Nephron (organoid): ENCODE measurements around the gene TP53BP1.

Experiments used
- H3K27ac Mint-ChIP-seq, 3 experiments: 2 replicates each; pipeline ENCODE4 v1.8.0; 2020; ENCODE audit warnings: mixed read lengths in 3 of 3, mild to moderate bottlenecking in 2 of 3, moderate library complexity in 1 of 3
- H3K27me3 Mint-ChIP-seq: 2 replicates; pipeline ENCODE4 v1.8.0; 2021; ENCODE audit warnings: low read depth, mild to moderate bottlenecking, moderate library complexity, mixed read lengths
- H3K36me3 Mint-ChIP-seq: 2 replicates; pipeline ENCODE4 v1.8.0; 2020; ENCODE audit warnings: low read depth, mixed read lengths
- H3K4me1 Mint-ChIP-seq: 2 replicates; pipeline ENCODE4 v1.8.0; 2020; ENCODE audit warnings: mixed read lengths
- H3K4me3 Mint-ChIP-seq, 3 experiments: 2 replicates each; pipeline ENCODE4 v1.8.0; 2020; ENCODE audit warnings: mild to moderate bottlenecking in 3 of 3, mixed read lengths in 3 of 3, moderate library complexity in 2 of 3
- H3K9me3 Mint-ChIP-seq: 2 replicates; pipeline ENCODE4 v1.8.0; 2020; ENCODE audit warnings: mixed read lengths
- TF ChIP-seq, protein P1 (sequence below), 3 experiments: fragments of 200-600 bp; sonication (generic); IDR thresholded peaks; one replicate each; pipeline ENCODE4 v1.5.0; 2021; ENCODE audit warnings: antibody characterized with exemption in 3 of 3; ENCODE audit not compliant: unreplicated experiment in 3 of 3

The TP53BP1 gene

DNA sequence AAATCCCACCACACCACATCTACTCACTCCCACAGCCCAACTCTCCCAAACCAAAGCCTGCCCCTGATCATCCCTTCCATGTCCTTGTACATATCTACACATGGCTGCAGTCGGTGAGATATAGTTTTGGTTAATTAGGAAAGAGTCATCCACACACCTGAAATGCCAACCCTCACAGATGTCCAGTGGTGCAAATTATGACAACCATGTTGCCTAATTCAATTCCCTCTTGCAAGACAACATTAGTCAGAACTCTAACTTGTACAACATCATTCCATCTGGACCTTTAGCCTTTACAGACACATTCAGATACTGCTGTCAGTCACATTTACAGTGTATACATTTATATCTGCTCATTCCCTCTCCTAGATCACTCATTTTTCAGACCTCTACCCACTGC is 80.9 kb downstream of the TP53BP1 start:
- TF ChIP-seq, protein P1, sequence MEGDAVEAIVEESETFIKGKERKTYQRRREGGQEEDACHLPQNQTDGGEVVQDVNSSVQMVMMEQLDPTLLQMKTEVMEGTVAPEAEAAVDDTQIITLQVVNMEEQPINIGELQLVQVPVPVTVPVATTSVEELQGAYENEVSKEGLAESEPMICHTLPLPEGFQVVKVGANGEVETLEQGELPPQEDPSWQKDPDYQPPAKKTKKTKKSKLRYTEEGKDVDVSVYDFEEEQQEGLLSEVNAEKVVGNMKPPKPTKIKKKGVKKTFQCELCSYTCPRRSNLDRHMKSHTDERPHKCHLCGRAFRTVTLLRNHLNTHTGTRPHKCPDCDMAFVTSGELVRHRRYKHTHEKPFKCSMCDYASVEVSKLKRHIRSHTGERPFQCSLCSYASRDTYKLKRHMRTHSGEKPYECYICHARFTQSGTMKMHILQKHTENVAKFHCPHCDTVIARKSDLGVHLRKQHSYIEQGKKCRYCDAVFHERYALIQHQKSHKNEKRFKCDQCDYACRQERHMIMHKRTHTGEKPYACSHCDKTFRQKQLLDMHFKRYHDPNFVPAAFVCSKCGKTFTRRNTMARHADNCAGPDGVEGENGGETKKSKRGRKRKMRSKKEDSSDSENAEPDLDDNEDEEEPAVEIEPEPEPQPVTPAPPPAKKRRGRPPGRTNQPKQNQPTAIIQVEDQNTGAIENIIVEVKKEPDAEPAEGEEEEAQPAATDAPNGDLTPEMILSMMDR (IDR thresholded peaks at IDR 0.05; ENCODE audit: unreplicated experiment in 3 of 3), result no peak
- H3K9me3 Mint-ChIP-seq, result no peaks in the 10 kb centered on the region
- H3K36me3 Mint-ChIP-seq, result peaks cover 92% of the 10 kb centered on the region
- H3K27me3 Mint-ChIP-seq, result no peaks in the 10 kb centered on the region
- H3K4me3 Mint-ChIP-seq, result no peak overlapping the region
- no peaks in the 10 kb centered on the region for H3K4me1 Mint-ChIP-seq
- no peak overlapping the region for H3K27ac Mint-ChIP-seq

DNA sequence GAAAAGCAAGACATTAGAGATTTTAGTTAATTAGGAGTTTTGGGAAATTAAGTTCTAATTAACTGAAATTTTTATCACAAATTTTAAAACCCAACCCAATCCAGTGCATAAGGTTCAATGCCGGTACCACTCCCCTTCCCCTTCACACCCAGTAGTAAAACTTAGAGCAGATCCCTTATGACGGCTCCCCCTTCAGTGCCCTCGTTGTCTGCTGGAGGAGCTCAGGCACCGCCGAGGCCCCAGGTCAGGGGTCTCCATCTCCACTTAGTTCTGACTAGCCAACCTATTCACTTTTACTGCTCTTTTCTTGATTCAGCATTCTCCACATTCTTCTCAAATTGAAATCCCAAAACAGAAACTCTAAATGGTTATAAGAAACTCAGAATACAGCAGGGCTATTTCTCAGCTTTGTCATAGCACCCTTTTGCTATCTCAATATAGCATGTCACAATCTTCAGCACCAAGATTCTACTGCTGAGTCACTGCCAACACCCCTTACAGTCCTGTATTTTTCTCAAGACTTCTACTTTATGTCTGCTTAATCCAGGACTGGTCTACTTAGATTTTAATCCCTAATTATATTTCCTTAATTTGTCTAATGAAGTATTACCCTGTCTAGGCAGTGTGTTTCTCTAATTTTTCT is 82.3 kb downstream of the TP53BP1 start:
- no peak overlapping the region for H3K27ac Mint-ChIP-seq
- no peaks in the 10 kb centered on the region for H3K27me3 Mint-ChIP-seq
- H3K36me3 Mint-ChIP-seq, result peaks cover 92% of the 10 kb centered on the region
- H3K9me3 Mint-ChIP-seq, result no peaks in the 10 kb centered on the region
- H3K4me3 Mint-ChIP-seq, result no peak overlapping the region
- TF ChIP-seq, protein P1 (IDR thresholded peaks at IDR 0.05; ENCODE audit: unreplicated experiment in 3 of 3), result no peak
- no peaks in the 10 kb centered on the region for H3K4me1 Mint-ChIP-seq

DNA sequence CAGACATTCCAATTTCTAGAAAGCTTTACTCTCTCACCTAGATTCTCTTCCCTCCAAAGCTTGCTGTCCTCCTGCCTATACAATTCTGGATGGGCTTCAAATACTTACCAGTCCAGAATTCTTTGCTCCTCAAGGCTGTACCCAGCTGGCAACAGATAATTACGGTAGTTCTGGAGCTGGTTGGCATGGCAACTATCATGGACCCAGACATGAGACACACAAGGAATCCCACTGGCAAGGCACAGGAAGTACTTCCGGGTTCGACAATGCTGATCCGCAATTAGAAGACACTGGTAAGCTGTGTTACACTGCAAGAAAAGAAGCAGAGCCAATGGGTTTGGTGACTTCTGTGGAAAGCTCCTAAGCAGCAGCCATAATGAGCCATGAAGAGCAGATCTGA is 84.2 kb downstream of the TP53BP1 start:
- Mint-ChIP-seq H3K4me1 (no peaks in the 10 kb centered on the region), H3K36me3 (peaks cover 93% of the 10 kb centered on the region), H3K27me3 (no peaks in the 10 kb centered on the region), H3K27ac (no peak overlapping the region), H3K9me3 (no peaks in the 10 kb centered on the region), H3K4me3 (no peak overlapping the region)
- TF ChIP-seq, protein P1 (IDR thresholded peaks at IDR 0.05; ENCODE audit: unreplicated experiment in 3 of 3), result no peak

DNA sequence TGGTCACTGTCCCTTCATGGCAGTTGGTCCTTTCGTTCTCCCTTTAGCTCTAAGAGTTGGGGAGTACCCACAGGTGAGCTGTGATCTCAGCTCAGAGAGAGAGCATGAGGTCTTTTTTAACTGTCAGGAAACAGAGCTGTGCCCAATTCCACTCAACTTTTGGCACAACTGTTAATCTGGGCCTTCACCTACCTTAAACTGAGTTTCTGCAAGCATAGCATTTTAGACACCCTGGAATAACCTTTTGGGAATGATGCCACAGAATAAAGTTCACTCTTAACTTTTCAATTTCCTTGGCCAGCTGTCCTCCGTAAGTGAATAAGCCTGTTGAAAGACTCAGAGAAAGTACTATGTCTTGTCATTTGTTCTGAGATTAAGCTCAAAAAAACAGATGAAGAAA is 86.1 kb downstream of the TP53BP1 start:
- H3K27ac Mint-ChIP-seq, result no peak overlapping the region
- H3K9me3 Mint-ChIP-seq, result no peaks in the 10 kb centered on the region
- TF ChIP-seq, protein P1 (IDR thresholded peaks at IDR 0.05; ENCODE audit: unreplicated experiment in 3 of 3), result no peak
- H3K36me3 Mint-ChIP-seq, result peaks cover 92% of the 10 kb centered on the region
- peaks cover 5% of the 10 kb centered on the region for H3K4me1 Mint-ChIP-seq
- no peaks in the 10 kb centered on the region for H3K27me3 Mint-ChIP-seq
- no peak overlapping the region for H3K4me3 Mint-ChIP-seq

DNA sequence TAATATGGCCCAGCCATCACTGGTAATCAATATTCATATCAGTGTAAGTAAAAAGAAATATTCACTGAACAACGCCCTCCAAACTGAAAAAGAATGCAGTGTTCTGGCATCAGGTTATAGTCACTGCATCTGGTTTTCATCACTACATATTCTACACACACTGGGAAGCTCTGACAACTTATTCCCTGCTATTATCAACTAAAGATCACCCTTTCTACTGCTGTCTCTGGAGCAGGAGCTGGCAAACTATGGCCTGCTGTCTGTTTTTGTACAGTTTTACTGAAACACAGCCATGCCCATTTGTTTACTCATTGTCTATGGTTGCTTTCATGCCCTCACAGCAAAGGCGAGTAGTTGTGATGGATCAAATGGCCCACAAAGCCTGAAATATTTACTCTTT is 86.8 kb downstream of the TP53BP1 start:
- H3K9me3 Mint-ChIP-seq, result no peaks in the 10 kb centered on the region
- H3K27ac Mint-ChIP-seq, result no peak overlapping the region
- H3K27me3 Mint-ChIP-seq, result no peaks in the 10 kb centered on the region
- TF ChIP-seq, protein P1 (IDR thresholded peaks at IDR 0.05; ENCODE audit: unreplicated experiment in 3 of 3), result no peak
- no peak overlapping the region for H3K4me3 Mint-ChIP-seq
- H3K36me3 Mint-ChIP-seq, result peaks cover 93% of the 10 kb centered on the region
- peaks cover 5% of the 10 kb centered on the region for H3K4me1 Mint-ChIP-seq

DNA sequence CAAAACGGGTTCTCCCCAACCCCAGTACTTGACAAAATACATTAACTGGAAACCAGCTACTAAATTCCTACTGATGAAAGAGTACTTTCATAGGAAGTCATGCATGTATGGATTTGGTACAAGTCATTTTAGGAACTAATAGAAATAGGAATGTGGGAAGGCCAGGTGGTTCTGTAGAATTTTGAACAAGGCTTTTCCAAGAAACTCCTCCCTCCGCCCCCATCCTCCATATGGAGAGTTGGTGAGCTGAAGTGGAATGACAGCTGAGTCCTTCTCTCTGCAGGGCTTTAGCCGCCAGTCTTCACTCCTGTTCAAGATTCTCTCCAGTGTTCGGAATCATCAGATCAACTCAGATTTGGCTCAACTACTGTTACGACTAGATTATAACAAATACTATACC is 88.8 kb downstream of the TP53BP1 start:
- Mint-ChIP-seq H3K27ac (no peak overlapping the region), H3K4me1 (peaks cover 5% of the 10 kb centered on the region), H3K9me3 (no peaks in the 10 kb centered on the region), H3K4me3 (no peak overlapping the region), H3K36me3 (peaks cover 89% of the 10 kb centered on the region), H3K27me3 (no peaks in the 10 kb centered on the region)
- TF ChIP-seq, protein P1 (IDR thresholded peaks at IDR 0.05; ENCODE audit: unreplicated experiment in 3 of 3), result no peak
